Measurements from ENCODE around the gene LAMB1.

The LAMB1 gene

GRCh38 chr7:108018668-108019067, 15.7 kb upstream of the LAMB1 start:
- Histone ChIP-seq H3K4me1 (ENCODE audit: control insufficient read depth, insufficient read depth, low read length) (no peaks in the 10 kb centered on the region), H3K27me3 (ENCODE audit: control insufficient read depth in 1 of 2, insufficient read depth in 2 of 2, low read length in 2 of 2) (no peaks in the 10 kb centered on the region), H3K4me3 (ENCODE audit: low read length in 2 of 2) (no peak overlapping the region), H3K9ac (ENCODE audit: low read length in 2 of 2) (no peak overlapping the region), H3K36me3 (ENCODE audit: control insufficient read depth in 2 of 2, insufficient read depth in 2 of 2, low read length in 2 of 2) (no peaks in the 10 kb centered on the region), H3K9me3 (ENCODE audit: control insufficient read depth in 2 of 2, low read length in 2 of 2) (no peaks in the 10 kb centered on the region), H3K27ac (ENCODE audit: low read length) (no peak overlapping the region)

GRCh38 chr7:108017776-108018151, 14.8 kb upstream of the LAMB1 start:
- Histone ChIP-seq H3K27me3 (ENCODE audit: control insufficient read depth in 1 of 2, insufficient read depth in 2 of 2, low read length in 2 of 2) (no peaks in the 10 kb centered on the region), H3K27ac (ENCODE audit: low read length) (no peak overlapping the region), H3K36me3 (ENCODE audit: control insufficient read depth in 2 of 2, insufficient read depth in 2 of 2, low read length in 2 of 2) (no peaks in the 10 kb centered on the region), H3K4me1 (ENCODE audit: control insufficient read depth, insufficient read depth, low read length) (no peaks in the 10 kb centered on the region), H3K9me3 (ENCODE audit: control insufficient read depth in 2 of 2, low read length in 2 of 2) (no peaks in the 10 kb centered on the region), H3K9ac (ENCODE audit: low read length in 2 of 2) (no peak overlapping the region), H3K4me3 (ENCODE audit: low read length in 2 of 2) (no peak overlapping the region)

- Histone ChIP-seq H3K9ac (ENCODE audit: low read length in 2 of 2) (no peak overlapping the region), H3K36me3 (ENCODE audit: control insufficient read depth in 2 of 2, insufficient read depth in 2 of 2, low read length in 2 of 2) (no peaks in the 10 kb centered on the region), H3K27ac (ENCODE audit: low read length) (no peak overlapping the region), H3K4me1 (ENCODE audit: control insufficient read depth, insufficient read depth, low read length) (no peaks in the 10 kb centered on the region), H3K27me3 (ENCODE audit: control insufficient read depth in 1 of 2, insufficient read depth in 2 of 2, low read length in 2 of 2) (no peaks in the 10 kb centered on the region), H3K4me3 (ENCODE audit: low read length in 2 of 2) (no peak overlapping the region), H3K9me3 (ENCODE audit: control insufficient read depth in 2 of 2, low read length in 2 of 2) (no peaks in the 10 kb centered on the region)
These were observed 14.1 kb upstream of the LAMB1 start for GRCh38 chr7:108016841-108017775.

GRCh38 chr7:108015740-108016139, 12.8 kb upstream of the LAMB1 start:
- Histone ChIP-seq H3K9ac (ENCODE audit: low read length in 2 of 2) (no peak overlapping the region), H3K27ac (ENCODE audit: low read length) (no peak overlapping the region), H3K36me3 (ENCODE audit: control insufficient read depth in 2 of 2, insufficient read depth in 2 of 2, low read length in 2 of 2) (no peaks in the 10 kb centered on the region), H3K4me1 (ENCODE audit: control insufficient read depth, insufficient read depth, low read length) (no peaks in the 10 kb centered on the region), H3K27me3 (ENCODE audit: control insufficient read depth in 1 of 2, insufficient read depth in 2 of 2, low read length in 2 of 2) (no peaks in the 10 kb centered on the region), H3K4me3 (ENCODE audit: low read length in 2 of 2) (no peak overlapping the region), H3K9me3 (ENCODE audit: control insufficient read depth in 2 of 2, low read length in 2 of 2) (no peaks in the 10 kb centered on the region)

GRCh38 chr7:108014747-108015682, 12.1 kb upstream of the LAMB1 start:
- H3K4me3 ChIP-seq (ENCODE audit: low read length in 2 of 2), result no peak overlapping the region

GRCh38 chr7:108014215-108014614, 11.3 kb upstream of the LAMB1 start:
- H3K4me1 ChIP-seq (ENCODE audit: control insufficient read depth, insufficient read depth, low read length), result no peaks in the 10 kb centered on the region
- no peak overlapping the region for H3K4me3 ChIP-seq (ENCODE audit: low read length in 2 of 2)
- no peak overlapping the region for H3K27ac ChIP-seq (ENCODE audit: low read length)
- H3K27me3 ChIP-seq (ENCODE audit: control insufficient read depth in 1 of 2, insufficient read depth in 2 of 2, low read length in 2 of 2), result no peaks in the 10 kb centered on the region
- H3K9me3 ChIP-seq (ENCODE audit: control insufficient read depth in 2 of 2, low read length in 2 of 2), result no peaks in the 10 kb centered on the region
- no peak overlapping the region for H3K9ac ChIP-seq (ENCODE audit: low read length in 2 of 2)
- no peaks in the 10 kb centered on the region for H3K36me3 ChIP-seq (ENCODE audit: control insufficient read depth in 2 of 2, insufficient read depth in 2 of 2, low read length in 2 of 2)

More at GRCh38 chr7:108014747-108015682, 12.1 kb upstream of the LAMB1 start:
- Histone ChIP-seq H3K36me3 (ENCODE audit: control insufficient read depth in 2 of 2, insufficient read depth in 2 of 2, low read length in 2 of 2) (no peaks in the 10 kb centered on the region), H3K9me3 (ENCODE audit: control insufficient read depth in 2 of 2, low read length in 2 of 2) (no peaks in the 10 kb centered on the region), H3K27ac (ENCODE audit: low read length) (no peak overlapping the region), H3K9ac (ENCODE audit: low read length in 2 of 2) (no peak overlapping the region), H3K27me3 (ENCODE audit: control insufficient read depth in 1 of 2, insufficient read depth in 2 of 2, low read length in 2 of 2) (no peaks in the 10 kb centered on the region), H3K4me1 (ENCODE audit: control insufficient read depth, insufficient read depth, low read length) (no peaks in the 10 kb centered on the region)

GRCh38 chr7:108012499-108013430, 9.8 kb upstream of the LAMB1 start:
- no peak overlapping the region for H3K9ac ChIP-seq (ENCODE audit: low read length in 2 of 2)
- no peaks in the 10 kb centered on the region for H3K4me1 ChIP-seq (ENCODE audit: control insufficient read depth, insufficient read depth, low read length)
- H3K27ac ChIP-seq (ENCODE audit: low read length), result no peak overlapping the region
- H3K9me3 ChIP-seq (ENCODE audit: control insufficient read depth in 2 of 2, low read length in 2 of 2), result no peaks in the 10 kb centered on the region
- no peaks in the 10 kb centered on the region for H3K27me3 ChIP-seq (ENCODE audit: control insufficient read depth in 1 of 2, insufficient read depth in 2 of 2, low read length in 2 of 2)
- no peak overlapping the region for H3K4me3 ChIP-seq (ENCODE audit: low read length in 2 of 2)
- no peaks in the 10 kb centered on the region for H3K36me3 ChIP-seq (ENCODE audit: control insufficient read depth in 2 of 2, insufficient read depth in 2 of 2, low read length in 2 of 2)

GRCh38 chr7:108010377-108010776, 7.4 kb upstream of the LAMB1 start:
- H3K9me3 ChIP-seq (ENCODE audit: control insufficient read depth in 2 of 2, low read length in 2 of 2), result no peaks in the 10 kb centered on the region
- no peaks in the 10 kb centered on the region for H3K36me3 ChIP-seq (ENCODE audit: control insufficient read depth in 2 of 2, insufficient read depth in 2 of 2, low read length in 2 of 2)
- no peaks in the 10 kb centered on the region for H3K27me3 ChIP-seq (ENCODE audit: control insufficient read depth in 1 of 2, insufficient read depth in 2 of 2, low read length in 2 of 2)
- no peak overlapping the region for H3K9ac ChIP-seq (ENCODE audit: low read length in 2 of 2)
- no peaks in the 10 kb centered on the region for H3K4me1 ChIP-seq (ENCODE audit: control insufficient read depth, insufficient read depth, low read length)
- H3K4me3 ChIP-seq (ENCODE audit: low read length in 2 of 2), result no peak overlapping the region
- H3K27ac ChIP-seq (ENCODE audit: low read length), result no peak overlapping the region

- no peaks in the 10 kb centered on the region for H3K9me3 ChIP-seq (ENCODE audit: control insufficient read depth in 2 of 2, low read length in 2 of 2)
- H3K4me3 ChIP-seq (ENCODE audit: low read length in 2 of 2), result no peak overlapping the region
- no peaks in the 10 kb centered on the region for H3K4me1 ChIP-seq (ENCODE audit: control insufficient read depth, insufficient read depth, low read length)
- H3K27me3 ChIP-seq (ENCODE audit: control insufficient read depth in 1 of 2, insufficient read depth in 2 of 2, low read length in 2 of 2), result no peaks in the 10 kb centered on the region
- H3K36me3 ChIP-seq (ENCODE audit: control insufficient read depth in 2 of 2, insufficient read depth in 2 of 2, low read length in 2 of 2), result no peaks in the 10 kb centered on the region
- no peak overlapping the region for H3K9ac ChIP-seq (ENCODE audit: low read length in 2 of 2)
- H3K27ac ChIP-seq (ENCODE audit: low read length), result no peak overlapping the region
These were observed 6.9 kb upstream of the LAMB1 start for GRCh38 chr7:108009873-108010272.

- Histone ChIP-seq H3K27me3 (ENCODE audit: control insufficient read depth in 1 of 2, insufficient read depth in 2 of 2, low read length in 2 of 2) (no peaks in the 10 kb centered on the region), H3K4me1 (ENCODE audit: control insufficient read depth, insufficient read depth, low read length) (peaks cover 5% of the 10 kb centered on the region), H3K9ac (ENCODE audit: low read length in 2 of 2) (no peak overlapping the region), H3K9me3 (ENCODE audit: control insufficient read depth in 2 of 2, low read length in 2 of 2) (no peaks in the 10 kb centered on the region), H3K36me3 (ENCODE audit: control insufficient read depth in 2 of 2, insufficient read depth in 2 of 2, low read length in 2 of 2) (no peaks in the 10 kb centered on the region), H3K27ac (ENCODE audit: low read length) (no peak overlapping the region), H3K4me3 (ENCODE audit: low read length in 2 of 2) (no peak overlapping the region)
These were observed 5.9 kb upstream of the LAMB1 start for GRCh38 chr7:108008827-108009226.
